GM23338 (cell line): ENCODE data around the gene STARD13. TPM values are rescaled to one million over a fixed set of nuclear protein-coding genes. Genes with fewer than 3 reads are reported as not detected.

ENCODE experiments used
- ATAC-seq: fragments of 200-7000 bp; cut with Tn5 transposase; 3 replicates; pipeline ENCODE4 v1.9.1; 2020
- DNase-seq: peaks from one replicate; pipeline ENCODE4 v3.0.0-alpha.2; 2015; ENCODE audit warnings: low spot score
- H2AFZ ChIP-seq: fragments of 200-600 bp; sonication (generic); 2 replicates; pipeline ENCODE4 v1.8.0; 2016; ENCODE audit warnings: antibody characterized with exemption, mild to moderate bottlenecking, moderate library complexity
- H3F3A ChIP-seq: fragments of 200-600 bp; sonication (generic); replicated peaks from 2 replicates; pipeline ENCODE4 v1.8.0; 2017; ENCODE audit warnings: antibody characterized with exemption, mixed run types, low read depth
- H3K27ac ChIP-seq: fragments of 200-600 bp; sonication (generic); 2 replicates; pipeline ENCODE4 v1.6.1; 2016; ENCODE audit warnings: low read depth
- H3K27me3 ChIP-seq: fragments of 200-600 bp; sonication (generic); 2 replicates; pipeline ENCODE4 v1.8.0; 2016; ENCODE audit warnings: mild to moderate bottlenecking, mixed run types, moderate library complexity; ENCODE audit not compliant: insufficient read depth
- H3K36me3 ChIP-seq: fragments of 200-600 bp; sonication (generic); 2 replicates; pipeline ENCODE4 v1.8.0; 2016; ENCODE audit warnings: mild to moderate bottlenecking; ENCODE audit not compliant: insufficient read depth
- H3K4me1 ChIP-seq: fragments of 200-600 bp; sonication (generic); 2 replicates; pipeline ENCODE4 v1.8.0; 2016; ENCODE audit warnings: mild to moderate bottlenecking, moderate library complexity; ENCODE audit not compliant: insufficient read depth
- H3K4me2 ChIP-seq: fragments of 200-600 bp; sonication (generic); 2 replicates; pipeline ENCODE4 v1.7.1; 2017; ENCODE audit warnings: mixed run types
- H3K4me3 ChIP-seq: fragments of 200-600 bp; sonication (generic); 2 replicates; pipeline ENCODE4 v1.6.1; 2016; ENCODE audit warnings: mixed run types
- H3K79me2 ChIP-seq: fragments of 200-600 bp; sonication (generic); replicated peaks from 2 replicates; pipeline ENCODE4 v1.8.0; 2017; ENCODE audit warnings: mild to moderate bottlenecking; ENCODE audit not compliant: insufficient read depth
- H3K9me2 ChIP-seq: fragments of 200-600 bp; sonication (generic); 2 replicates; pipeline ENCODE4 v1.8.0; 2017; ENCODE audit not compliant: insufficient read depth
- H4K20me1 ChIP-seq: fragments of 200-600 bp; sonication (generic); replicated peaks from 2 replicates; pipeline ENCODE4 v1.8.0; 2017; ENCODE audit warnings: mild to moderate bottlenecking; ENCODE audit not compliant: insufficient read depth
- H3K27ac Mint-ChIP-seq: 2 replicates; pipeline ENCODE4 v1.8.0; 2020; ENCODE audit warnings: inconsistent platforms, mild to moderate bottlenecking, moderate library complexity, mixed read lengths
- H3K27me3 Mint-ChIP-seq: 3 replicates; pipeline ENCODE4 v1.8.0; 2022; ENCODE audit warnings: low read depth, mild to moderate bottlenecking, moderate library complexity, mixed read lengths, inconsistent platforms; ENCODE audit not compliant: insufficient read depth, poor library complexity
- H3K36me3 Mint-ChIP-seq: 3 replicates; pipeline ENCODE4 v1.8.0; 2021; ENCODE audit warnings: low read depth, mild to moderate bottlenecking, inconsistent platforms, moderate library complexity, mixed read lengths
- H3K4me1 Mint-ChIP-seq: 3 replicates; pipeline ENCODE4 v1.8.0; 2020; ENCODE audit warnings: mild to moderate bottlenecking, inconsistent platforms, mixed read lengths
- H3K4me3 Mint-ChIP-seq: 3 replicates; pipeline ENCODE4 v1.8.0; 2021; ENCODE audit warnings: moderate library complexity, mild to moderate bottlenecking, inconsistent platforms, mixed read lengths
- H3K9me3 Mint-ChIP-seq: 3 replicates; pipeline ENCODE4 v1.8.0; 2020; ENCODE audit warnings: moderate library complexity, mild to moderate bottlenecking, inconsistent platforms, mixed read lengths
- CREB1 ChIP-seq: fragments of 250-450 bp; sonication (Bioruptor Pico); IDR thresholded peaks from 2 replicates; pipeline ENCODE4 v1.5.0; 2020; ENCODE audit warnings: low read depth, mild to moderate bottlenecking, moderate library complexity
- EZH2 ChIP-seq: fragments of 200-600 bp; sonication (generic); IDR thresholded peaks from one replicate; pipeline ENCODE4 v1.8.0; 2017; ENCODE audit warnings: antibody characterized with exemption, mild to moderate bottlenecking, low read depth; ENCODE audit not compliant: unreplicated experiment
- EZH2phosphoT487 ChIP-seq: fragments of 200-600 bp; sonication (generic); IDR thresholded peaks from one replicate; pipeline ENCODE4 v1.8.1; 2018; ENCODE audit warnings: antibody characterized with exemption; ENCODE audit not compliant: unreplicated experiment
- JUNB ChIP-seq: IDR thresholded peaks from one replicate; pipeline ENCODE4 v1.6.1; 2016; ENCODE audit warnings: antibody characterized with exemption; ENCODE audit not compliant: unreplicated experiment
- NANOG ChIP-seq: IDR thresholded peaks from 2 replicates; pipeline ENCODE4 v1.6.1; 2016; ENCODE audit warnings: antibody characterized with exemption, borderline replicate concordance
- STAT1 ChIP-seq: IDR thresholded peaks from one replicate; pipeline ENCODE4 v1.6.1; 2016; ENCODE audit warnings: antibody characterized with exemption; ENCODE audit not compliant: unreplicated experiment
- ZNF331 ChIP-seq: fragments of 250-450 bp; sonication (Bioruptor Pico); IDR thresholded peaks from 2 replicates; pipeline ENCODE4 v1.5.0; 2020; ENCODE audit warnings: low read depth, mild to moderate bottlenecking, moderate library complexity
- polyA plus RNA-seq: library from polyadenylated mRNA; unstranded; fragments of >200 nt; fragmentation: Nextera tagmentation; extraction: Ambion mirVana; gene quantifications from 2 replicates; pipeline ENCODE4 v1.2.1, GENCODE V29; 2016
- total RNA-seq: library from RNA; depleted of rRNA; stranded (reverse); fragments of >200 nt; shearing (Covaris generic); gene quantifications from 2 replicates; pipeline ENCODE4 v1.2.3, GENCODE V29; 2014
- TF ChIP-seq, protein P1 (sequence below): IDR thresholded peaks from one replicate; pipeline ENCODE4 v1.6.1; 2018; ENCODE audit warnings: antibody characterized with exemption; ENCODE audit not compliant: unreplicated experiment
- TF ChIP-seq, protein P2 (sequence below): IDR thresholded peaks from 2 replicates; pipeline ENCODE4 v1.6.1; 2016; ENCODE audit warnings: antibody characterized with exemption

Gene STARD13
- total and polyA plus RNA-seq, 2 experiments from 2014 or later, result 3.2 to 5.2 TPM

DNA sequence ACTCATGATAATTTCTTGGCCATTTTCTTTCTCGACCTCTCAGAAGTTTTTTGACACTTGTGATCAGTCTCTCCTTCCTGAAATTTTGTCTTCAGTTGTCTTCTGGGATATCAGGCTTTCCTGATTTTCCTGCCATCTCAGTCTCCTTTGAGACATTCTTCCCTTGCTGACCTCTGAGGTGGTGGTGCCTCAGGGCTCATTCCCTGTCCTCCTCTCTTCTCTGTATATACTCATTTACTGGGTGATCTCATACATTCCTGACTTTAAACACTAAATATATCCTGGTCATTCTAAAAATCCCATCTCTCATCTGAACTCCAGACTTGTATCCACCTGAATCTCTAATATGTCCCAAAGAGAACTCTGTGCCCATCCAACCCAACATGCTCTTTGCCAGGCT lies 31.3 kb upstream of the STARD13 start (continued):
- TF ChIP-seq, protein P1, sequence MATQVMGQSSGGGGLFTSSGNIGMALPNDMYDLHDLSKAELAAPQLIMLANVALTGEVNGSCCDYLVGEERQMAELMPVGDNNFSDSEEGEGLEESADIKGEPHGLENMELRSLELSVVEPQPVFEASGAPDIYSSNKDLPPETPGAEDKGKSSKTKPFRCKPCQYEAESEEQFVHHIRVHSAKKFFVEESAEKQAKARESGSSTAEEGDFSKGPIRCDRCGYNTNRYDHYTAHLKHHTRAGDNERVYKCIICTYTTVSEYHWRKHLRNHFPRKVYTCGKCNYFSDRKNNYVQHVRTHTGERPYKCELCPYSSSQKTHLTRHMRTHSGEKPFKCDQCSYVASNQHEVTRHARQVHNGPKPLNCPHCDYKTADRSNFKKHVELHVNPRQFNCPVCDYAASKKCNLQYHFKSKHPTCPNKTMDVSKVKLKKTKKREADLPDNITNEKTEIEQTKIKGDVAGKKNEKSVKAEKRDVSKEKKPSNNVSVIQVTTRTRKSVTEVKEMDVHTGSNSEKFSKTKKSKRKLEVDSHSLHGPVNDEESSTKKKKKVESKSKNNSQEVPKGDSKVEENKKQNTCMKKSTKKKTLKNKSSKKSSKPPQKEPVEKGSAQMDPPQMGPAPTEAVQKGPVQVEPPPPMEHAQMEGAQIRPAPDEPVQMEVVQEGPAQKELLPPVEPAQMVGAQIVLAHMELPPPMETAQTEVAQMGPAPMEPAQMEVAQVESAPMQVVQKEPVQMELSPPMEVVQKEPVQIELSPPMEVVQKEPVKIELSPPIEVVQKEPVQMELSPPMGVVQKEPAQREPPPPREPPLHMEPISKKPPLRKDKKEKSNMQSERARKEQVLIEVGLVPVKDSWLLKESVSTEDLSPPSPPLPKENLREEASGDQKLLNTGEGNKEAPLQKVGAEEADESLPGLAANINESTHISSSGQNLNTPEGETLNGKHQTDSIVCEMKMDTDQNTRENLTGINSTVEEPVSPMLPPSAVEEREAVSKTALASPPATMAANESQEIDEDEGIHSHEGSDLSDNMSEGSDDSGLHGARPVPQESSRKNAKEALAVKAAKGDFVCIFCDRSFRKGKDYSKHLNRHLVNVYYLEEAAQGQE, result no peak
- no peak for TF ChIP-seq STAT1
- no peak for TF ChIP-seq CREB1 (CRISPR knock-in tag)
- no peak for TF ChIP-seq ZNF331 (CRISPR knock-in tag)
- no peak for TF ChIP-seq EZH2phosphoT487

- TF ChIP-seq, protein P1, result no peak
- TF ChIP-seq JUNB, result no peak
- TF ChIP-seq STAT1, result no peak
- TF ChIP-seq EZH2, result no peak
- TF ChIP-seq, protein P2, sequence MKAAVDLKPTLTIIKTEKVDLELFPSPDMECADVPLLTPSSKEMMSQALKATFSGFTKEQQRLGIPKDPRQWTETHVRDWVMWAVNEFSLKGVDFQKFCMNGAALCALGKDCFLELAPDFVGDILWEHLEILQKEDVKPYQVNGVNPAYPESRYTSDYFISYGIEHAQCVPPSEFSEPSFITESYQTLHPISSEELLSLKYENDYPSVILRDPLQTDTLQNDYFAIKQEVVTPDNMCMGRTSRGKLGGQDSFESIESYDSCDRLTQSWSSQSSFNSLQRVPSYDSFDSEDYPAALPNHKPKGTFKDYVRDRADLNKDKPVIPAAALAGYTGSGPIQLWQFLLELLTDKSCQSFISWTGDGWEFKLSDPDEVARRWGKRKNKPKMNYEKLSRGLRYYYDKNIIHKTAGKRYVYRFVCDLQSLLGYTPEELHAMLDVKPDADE, result no peak
- no peak for TF ChIP-seq ZNF331 (CRISPR knock-in tag)
- TF ChIP-seq NANOG, result no peak
- H3K27ac Mint-ChIP-seq, result no peak overlapping the region
- Histone ChIP-seq H3K36me3 (no peaks in the 10 kb centered on the region), H3K9me2 (no peaks in the 10 kb centered on the region), H3K79me2 (no peaks in the 10 kb centered on the region), H3K4me1 (no peaks in the 10 kb centered on the region), H2AFZ (no peak overlapping the region), H3K27ac (no peak overlapping the region), H4K20me1 (no peaks in the 10 kb centered on the region), H3F3A (no peaks in the 10 kb centered on the region), H3K4me2 (no peak overlapping the region), H3K4me3 (no peak overlapping the region), H3K27me3 (no peaks in the 10 kb centered on the region)
- H3K4me1 Mint-ChIP-seq, result peaks cover 3% of the 10 kb centered on the region; the same call in 1 of the 3 replicates
- no peaks in the 10 kb centered on the region for H3K9me3 Mint-ChIP-seq
- no peaks in the 10 kb centered on the region for H3K36me3 Mint-ChIP-seq
- no peaks in the 10 kb centered on the region for H3K27me3 Mint-ChIP-seq
- no peak for DNase-seq
- H3K4me3 Mint-ChIP-seq, result no peak overlapping the region
- no peak for ATAC-seq
Measured at GRCh38 chr13:33313504-33313903, 27.9 kb upstream of the STARD13 start.
